HL-60 (cell line): ENCODE results near the gene MSI1.

Experiments used
- DNase-seq, 2 experiments: peaks; one replicate each; pipeline ENCODE4 v3.0.0-alpha.2; 2010 to 2020; ENCODE audit warnings: low read depth in 1 of 2, low spot score in 1 of 2
- H3K27ac ChIP-seq: fragments of 250-450 bp; sonication (Bioruptor Pico); replicated peaks from 2 replicates; pipeline ENCODE4 v1.5.1; 2020; ENCODE audit warnings: mild to moderate bottlenecking, moderate library complexity
- H3K27me3 ChIP-seq: fragments of 250-450 bp; sonication (Bioruptor Pico); 2 replicates; pipeline ENCODE4 v1.5.1; 2021; ENCODE audit warnings: mild to moderate bottlenecking, moderate library complexity; ENCODE audit not compliant: insufficient read depth, poor library complexity, severe bottlenecking
- H3K4me3 ChIP-seq: replicated peaks from 2 replicates; pipeline ENCODE4 v1.5.1; 2011; ENCODE audit warnings: mild to moderate bottlenecking, control low read depth, low read length; ENCODE audit not compliant: insufficient read depth
- GABPA ChIP-seq: IDR thresholded peaks from 2 replicates; pipeline ENCODE4 v1.6.1; 2012; ENCODE audit warnings: low read depth
- POLR2AphosphoS5 ChIP-seq: IDR thresholded peaks from 2 replicates; pipeline ENCODE4 v1.6.1; 2012; ENCODE audit warnings: low read depth
- SPI1 ChIP-seq: IDR thresholded peaks from 2 replicates; pipeline ENCODE4 v1.6.1; 2012; ENCODE audit warnings: low read depth, mild to moderate bottlenecking, borderline replicate concordance
- TF ChIP-seq, protein P1 (sequence below): IDR thresholded peaks from one replicate; pipeline ENCODE4 v1.5.1; 2011; ENCODE audit warnings: low read length, control low read depth, inconsistent platforms; ENCODE audit not compliant: insufficient read depth
- TF ChIP-seq, protein P2 (sequence below): IDR thresholded peaks from 2 replicates; pipeline ENCODE4 v1.6.1; 2012; ENCODE audit warnings: low read depth; ENCODE audit not compliant: insufficient replicate concordance

The MSI1 gene

GRCh38 chr12:120402217-120402616 lies 33.3 kb upstream of the MSI1 start:
- Histone ChIP-seq H3K4me3 (no peak overlapping the region), H3K27me3 (no peaks in the 10 kb centered on the region), H3K27ac (no peak overlapping the region)
- no peak for DNase-seq
- TF ChIP-seq SPI1 = no peak
- no peak for TF ChIP-seq POLR2AphosphoS5
- TF ChIP-seq, protein P1, sequence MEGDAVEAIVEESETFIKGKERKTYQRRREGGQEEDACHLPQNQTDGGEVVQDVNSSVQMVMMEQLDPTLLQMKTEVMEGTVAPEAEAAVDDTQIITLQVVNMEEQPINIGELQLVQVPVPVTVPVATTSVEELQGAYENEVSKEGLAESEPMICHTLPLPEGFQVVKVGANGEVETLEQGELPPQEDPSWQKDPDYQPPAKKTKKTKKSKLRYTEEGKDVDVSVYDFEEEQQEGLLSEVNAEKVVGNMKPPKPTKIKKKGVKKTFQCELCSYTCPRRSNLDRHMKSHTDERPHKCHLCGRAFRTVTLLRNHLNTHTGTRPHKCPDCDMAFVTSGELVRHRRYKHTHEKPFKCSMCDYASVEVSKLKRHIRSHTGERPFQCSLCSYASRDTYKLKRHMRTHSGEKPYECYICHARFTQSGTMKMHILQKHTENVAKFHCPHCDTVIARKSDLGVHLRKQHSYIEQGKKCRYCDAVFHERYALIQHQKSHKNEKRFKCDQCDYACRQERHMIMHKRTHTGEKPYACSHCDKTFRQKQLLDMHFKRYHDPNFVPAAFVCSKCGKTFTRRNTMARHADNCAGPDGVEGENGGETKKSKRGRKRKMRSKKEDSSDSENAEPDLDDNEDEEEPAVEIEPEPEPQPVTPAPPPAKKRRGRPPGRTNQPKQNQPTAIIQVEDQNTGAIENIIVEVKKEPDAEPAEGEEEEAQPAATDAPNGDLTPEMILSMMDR = no peak
- TF ChIP-seq GABPA = no peak
- TF ChIP-seq, protein P2, sequence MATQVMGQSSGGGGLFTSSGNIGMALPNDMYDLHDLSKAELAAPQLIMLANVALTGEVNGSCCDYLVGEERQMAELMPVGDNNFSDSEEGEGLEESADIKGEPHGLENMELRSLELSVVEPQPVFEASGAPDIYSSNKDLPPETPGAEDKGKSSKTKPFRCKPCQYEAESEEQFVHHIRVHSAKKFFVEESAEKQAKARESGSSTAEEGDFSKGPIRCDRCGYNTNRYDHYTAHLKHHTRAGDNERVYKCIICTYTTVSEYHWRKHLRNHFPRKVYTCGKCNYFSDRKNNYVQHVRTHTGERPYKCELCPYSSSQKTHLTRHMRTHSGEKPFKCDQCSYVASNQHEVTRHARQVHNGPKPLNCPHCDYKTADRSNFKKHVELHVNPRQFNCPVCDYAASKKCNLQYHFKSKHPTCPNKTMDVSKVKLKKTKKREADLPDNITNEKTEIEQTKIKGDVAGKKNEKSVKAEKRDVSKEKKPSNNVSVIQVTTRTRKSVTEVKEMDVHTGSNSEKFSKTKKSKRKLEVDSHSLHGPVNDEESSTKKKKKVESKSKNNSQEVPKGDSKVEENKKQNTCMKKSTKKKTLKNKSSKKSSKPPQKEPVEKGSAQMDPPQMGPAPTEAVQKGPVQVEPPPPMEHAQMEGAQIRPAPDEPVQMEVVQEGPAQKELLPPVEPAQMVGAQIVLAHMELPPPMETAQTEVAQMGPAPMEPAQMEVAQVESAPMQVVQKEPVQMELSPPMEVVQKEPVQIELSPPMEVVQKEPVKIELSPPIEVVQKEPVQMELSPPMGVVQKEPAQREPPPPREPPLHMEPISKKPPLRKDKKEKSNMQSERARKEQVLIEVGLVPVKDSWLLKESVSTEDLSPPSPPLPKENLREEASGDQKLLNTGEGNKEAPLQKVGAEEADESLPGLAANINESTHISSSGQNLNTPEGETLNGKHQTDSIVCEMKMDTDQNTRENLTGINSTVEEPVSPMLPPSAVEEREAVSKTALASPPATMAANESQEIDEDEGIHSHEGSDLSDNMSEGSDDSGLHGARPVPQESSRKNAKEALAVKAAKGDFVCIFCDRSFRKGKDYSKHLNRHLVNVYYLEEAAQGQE = no peak

GRCh38 chr12:120399531-120399930 lies 30.6 kb upstream of the MSI1 start:
- TF ChIP-seq SPI1 = no peak
- no peak for TF ChIP-seq GABPA
- TF ChIP-seq, protein P1 = no peak
- TF ChIP-seq, protein P2 = no peak
- no peak for TF ChIP-seq POLR2AphosphoS5
- Histone ChIP-seq H3K27ac (no peak overlapping the region), H3K27me3 (no peaks in the 10 kb centered on the region), H3K4me3 (no peak overlapping the region)
- DNase-seq = no peak

- Histone ChIP-seq H3K27me3 (no peaks in the 10 kb centered on the region), H3K27ac (no peak overlapping the region), H3K4me3 (no peak overlapping the region)
- DNase-seq = no peak
- TF ChIP-seq POLR2AphosphoS5 (no peak), SPI1 (no peak)
- TF ChIP-seq, protein P1 = no peak
- TF ChIP-seq, protein P2 = no peak
Measured at GRCh38 chr12:120397824-120398540, 29.0 kb upstream of the MSI1 start.
